Measurements from ENCODE around the gene LRP10. TPM values are rescaled to one million over a fixed set of nuclear protein-coding genes. Genes with fewer than 3 reads are reported as not detected.

LRP10 gene
- total RNA-seq, 1 experiment from 2014 or later, result 78.3 TPM

DNA sequence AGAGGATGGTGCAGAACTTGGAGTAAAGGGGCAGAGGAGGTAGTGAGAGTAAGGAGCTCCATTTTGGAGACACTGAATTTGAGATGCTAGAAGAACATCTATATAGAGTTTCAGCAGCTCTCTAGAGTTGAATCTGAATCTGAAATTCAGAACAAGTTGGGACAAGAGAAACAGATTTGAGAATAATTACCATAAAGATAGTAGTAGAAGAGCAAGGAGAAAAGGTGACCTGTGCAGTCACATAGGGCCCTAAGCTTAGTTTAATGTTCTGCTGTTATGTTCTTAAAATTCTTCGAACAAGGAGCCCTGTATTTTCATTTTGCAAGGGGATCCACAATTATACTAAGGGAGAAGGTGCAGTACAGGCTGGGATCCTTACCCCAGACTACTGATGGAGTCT lies 18.9 kb downstream of the LRP10 start:
- no peak for DNase-seq (ENCODE audit: low read depth, low spot score)
- no peaks in the 10 kb centered on the region for H3K36me3 ChIP-seq (ENCODE audit: control insufficient read depth, insufficient read depth, low read length)
- H3K4me3 ChIP-seq (ENCODE audit: low read depth in 2 of 2, low read length in 2 of 2), result no peak overlapping the region
- no TSS peak for BruUV-seq (replicated peaks)
- POLR2A ChIA-PET, result no interaction called here
- H3K27me3 ChIP-seq (ENCODE audit: control insufficient read depth, insufficient read depth, low read length), result no peaks in the 10 kb centered on the region
- intact Hi-C loops (cut with micrococcal nuclease; ENCODE audit: unreplicated experiment), result no loop called here
- ATAC-seq, result no peak
- no peaks in the 10 kb centered on the region for H3K9me3 ChIP-seq (ENCODE audit: control insufficient read depth, insufficient read depth, low read depth, low read length)
- no peak for TF ChIP-seq REST (IDR thresholded peaks at IDR 0.05; ENCODE audit: insufficient read depth in 1 of 2, low read depth in 2 of 2, low read length in 1 of 2)
- TF ChIP-seq SIN3A (IDR thresholded peaks at IDR 0.05; ENCODE audit: borderline replicate concordance, insufficient read depth, low read depth, low read length), result no peak
- TF ChIP-seq POLR2AphosphoS5 (IDR thresholded peaks at IDR 0.05; ENCODE audit: low read depth, low read length), result no peak
- peaks cover 5% of the 10 kb centered on the region; the same call in 1 of the 2 replicates for H3K4me1 ChIP-seq (ENCODE audit: control insufficient read depth, insufficient read depth, low read length)
- in situ Hi-C loops (cut with HindIII; ENCODE audit: low pct_unique_long_range_greater_than_20kb, low sequenced_read_pairs), result no loop called here
- CTCF ChIA-PET, result no interaction called here
- no peak overlapping the region for H3K27ac ChIP-seq (ENCODE audit: low read length)

GRCh38 chr14:22892488-22892887 lies 20.9 kb downstream of the LRP10 start:
- ChIA-PET POLR2A (no interaction called here), CTCF (interaction anchor here (0.6 kb wide), 1 partner anchor 39 kb away, joined by 7 read pairs; no protein-coding TSS in a partner anchor)
- ATAC-seq (no peak), DNase-seq (ENCODE audit: low read depth, low spot score) (no peak)
- TF ChIP-seq SIN3A (IDR thresholded peaks at IDR 0.05; ENCODE audit: borderline replicate concordance, insufficient read depth, low read depth, low read length) (no peak), REST (IDR thresholded peaks at IDR 0.05; ENCODE audit: insufficient read depth in 1 of 2, low read depth in 2 of 2, low read length in 1 of 2) (no peak), POLR2AphosphoS5 (IDR thresholded peaks at IDR 0.05; ENCODE audit: low read depth, low read length) (no peak)
- TF ChIP-seq, protein P1, sequence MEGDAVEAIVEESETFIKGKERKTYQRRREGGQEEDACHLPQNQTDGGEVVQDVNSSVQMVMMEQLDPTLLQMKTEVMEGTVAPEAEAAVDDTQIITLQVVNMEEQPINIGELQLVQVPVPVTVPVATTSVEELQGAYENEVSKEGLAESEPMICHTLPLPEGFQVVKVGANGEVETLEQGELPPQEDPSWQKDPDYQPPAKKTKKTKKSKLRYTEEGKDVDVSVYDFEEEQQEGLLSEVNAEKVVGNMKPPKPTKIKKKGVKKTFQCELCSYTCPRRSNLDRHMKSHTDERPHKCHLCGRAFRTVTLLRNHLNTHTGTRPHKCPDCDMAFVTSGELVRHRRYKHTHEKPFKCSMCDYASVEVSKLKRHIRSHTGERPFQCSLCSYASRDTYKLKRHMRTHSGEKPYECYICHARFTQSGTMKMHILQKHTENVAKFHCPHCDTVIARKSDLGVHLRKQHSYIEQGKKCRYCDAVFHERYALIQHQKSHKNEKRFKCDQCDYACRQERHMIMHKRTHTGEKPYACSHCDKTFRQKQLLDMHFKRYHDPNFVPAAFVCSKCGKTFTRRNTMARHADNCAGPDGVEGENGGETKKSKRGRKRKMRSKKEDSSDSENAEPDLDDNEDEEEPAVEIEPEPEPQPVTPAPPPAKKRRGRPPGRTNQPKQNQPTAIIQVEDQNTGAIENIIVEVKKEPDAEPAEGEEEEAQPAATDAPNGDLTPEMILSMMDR (IDR thresholded peaks at IDR 0.05), result no peak
- Histone ChIP-seq H3K36me3 (ENCODE audit: control insufficient read depth, insufficient read depth, low read length) (no peaks in the 10 kb centered on the region), H3K4me3 (ENCODE audit: low read depth in 2 of 2, low read length in 2 of 2) (no peak overlapping the region), H3K9me3 (ENCODE audit: control insufficient read depth, insufficient read depth, low read depth, low read length) (no peaks in the 10 kb centered on the region), H3K4me1 (ENCODE audit: control insufficient read depth, insufficient read depth, low read length) (peaks cover 3% of the 10 kb centered on the region; the same call in 1 of the 2 replicates), H3K27me3 (ENCODE audit: control insufficient read depth, insufficient read depth, low read length) (no peaks in the 10 kb centered on the region), H3K27ac (ENCODE audit: low read length) (no peak overlapping the region)
- in situ Hi-C loops (cut with HindIII; ENCODE audit: low pct_unique_long_range_greater_than_20kb, low sequenced_read_pairs) (no loop called here), intact Hi-C loops (cut with micrococcal nuclease; ENCODE audit: unreplicated experiment) (no loop called here)
- BruUV-seq (replicated peaks), result no TSS peak

Measured in Panc1 (cell line).